ENCODE measurements around the gene RASD2.

Gene RASD2

GRCh38 chr22:35586771-35587170, 46.1 kb downstream of the RASD2 start:
- no peak for DNase-seq (ENCODE audit: low read depth)

- no peak for DNase-seq (ENCODE audit: low read depth)
These were observed 46.8 kb downstream of the RASD2 start for GRCh38 chr22:35587447-35587870.

DNA sequence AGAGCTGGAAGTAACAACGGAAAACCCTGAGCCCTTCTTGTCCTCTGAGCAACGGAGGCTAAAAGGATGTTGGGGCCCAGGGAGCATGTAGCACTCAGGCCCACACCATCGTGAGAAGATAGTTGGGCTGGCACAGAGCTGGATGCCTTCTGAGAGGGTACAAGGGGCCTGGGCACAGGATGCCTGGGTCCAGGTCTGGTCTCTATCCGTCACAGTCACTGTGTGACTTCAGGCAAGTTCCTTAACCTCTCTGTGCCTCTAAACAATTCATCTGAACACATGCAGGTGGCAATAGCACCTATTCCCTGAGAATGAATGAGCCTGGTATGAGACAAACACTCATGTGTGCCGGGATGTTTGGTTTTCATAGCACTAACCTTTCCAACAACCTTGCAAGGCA, 47.3 kb downstream of the RASD2 start:
- DNase-seq (ENCODE audit: low read depth): no peak

DNA sequence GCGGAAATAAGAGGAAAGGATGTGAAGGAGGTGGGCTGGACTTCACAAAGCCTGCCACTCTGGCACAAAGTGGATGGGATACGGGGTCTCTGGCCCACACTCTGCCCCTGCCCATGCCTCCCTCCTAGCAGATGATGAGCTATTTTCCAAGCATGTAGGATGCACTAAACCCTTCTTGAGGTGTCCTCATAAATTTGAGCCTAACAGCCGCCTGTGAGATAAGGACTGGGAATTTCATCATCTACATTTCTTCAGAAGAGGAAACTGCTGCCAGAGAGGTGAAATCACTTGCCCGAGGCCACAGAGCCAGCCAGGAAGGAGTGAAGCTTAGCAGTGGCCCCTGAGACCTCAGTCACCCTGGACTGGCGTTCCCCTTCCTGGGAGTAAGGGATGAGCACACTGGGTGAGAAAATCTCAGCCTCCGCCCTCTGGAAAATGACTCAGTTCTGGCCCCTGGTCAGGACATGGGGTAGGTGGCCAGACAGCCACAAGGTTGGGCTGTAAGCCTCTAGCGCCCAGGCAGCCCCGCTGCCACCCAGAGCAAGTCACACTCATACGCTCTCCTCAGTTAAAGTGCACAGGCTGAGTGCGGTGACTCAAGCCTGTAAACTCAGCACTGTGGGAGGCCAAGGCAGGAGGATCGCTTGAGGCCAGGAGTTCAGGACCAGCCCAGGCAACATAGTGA, 48.6 kb downstream of the RASD2 start:
- DNase-seq (ENCODE audit: low read depth): no peak

GRCh38 chr22:35589756-35590093, 49.1 kb downstream of the RASD2 start:
- no peak for DNase-seq (ENCODE audit: low read depth)

DNA sequence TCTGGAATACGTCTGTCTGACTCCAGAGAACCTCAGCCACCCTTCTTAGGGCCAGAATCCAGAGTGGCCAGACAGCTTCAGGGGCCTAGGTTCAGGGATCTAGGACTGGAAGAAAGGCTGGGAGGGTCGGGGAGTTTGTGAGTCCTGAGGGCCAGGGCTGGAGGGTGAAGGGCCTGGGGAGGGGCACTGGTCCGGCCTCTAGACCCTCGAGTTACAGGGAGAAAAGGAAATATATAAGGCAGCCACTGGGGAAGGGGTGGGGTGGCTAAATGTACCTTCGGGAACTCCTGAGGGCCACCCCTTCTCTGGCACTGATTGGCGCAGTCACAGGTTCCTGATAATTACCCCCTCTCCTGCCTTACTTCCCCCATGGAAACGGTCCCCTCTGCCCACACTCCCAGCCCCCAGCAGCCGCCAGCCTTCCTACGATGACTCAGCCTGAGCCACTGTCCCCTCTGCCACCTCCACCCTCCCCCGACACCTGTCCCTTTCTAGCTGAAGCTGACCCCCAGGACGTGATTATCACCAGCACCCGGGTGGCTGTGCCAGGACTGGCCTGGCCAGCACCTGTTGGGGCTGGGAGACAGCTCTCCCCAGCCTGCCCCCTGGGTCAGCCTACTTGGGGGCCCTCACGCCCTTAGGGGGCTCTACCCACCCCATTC, 50.1 kb downstream of the RASD2 start:
- no peak for DNase-seq (ENCODE audit: low read depth)

DNA sequence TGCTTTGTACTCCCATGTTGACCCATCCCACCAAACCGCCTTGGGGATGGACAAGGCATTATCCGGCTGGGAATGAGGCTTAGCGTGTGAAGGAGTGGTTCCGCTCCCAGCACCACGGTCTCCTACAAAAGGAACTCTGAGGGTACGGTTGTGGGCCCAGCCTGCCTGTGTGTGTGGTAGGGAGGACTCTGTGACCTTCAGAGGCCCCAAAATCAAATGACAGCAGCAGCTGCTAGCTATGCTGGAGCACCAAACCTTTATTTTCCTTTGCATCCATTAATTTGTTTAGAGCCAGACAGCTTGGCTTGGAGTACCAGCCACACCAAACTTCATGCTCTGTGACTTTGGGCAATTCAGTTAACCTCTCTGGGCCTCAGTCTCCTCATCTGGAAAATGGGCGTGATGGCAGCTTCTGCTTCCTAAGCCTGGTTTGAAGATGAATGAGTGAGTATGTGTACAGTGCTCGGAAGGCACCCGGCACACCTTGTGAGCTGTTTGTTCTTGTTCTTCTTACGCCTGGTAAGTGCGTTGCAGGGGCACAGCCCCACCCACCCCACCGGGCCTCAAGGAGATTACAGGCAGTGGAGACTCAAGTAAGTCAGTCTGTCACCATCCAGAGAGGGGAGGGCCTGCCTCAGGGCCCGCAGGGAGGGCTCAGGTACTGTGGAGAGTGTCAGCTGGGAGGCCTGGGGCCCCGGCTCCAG, 51.2 kb downstream of the RASD2 start:
- no peak for DNase-seq (ENCODE audit: low read depth)

DNA sequence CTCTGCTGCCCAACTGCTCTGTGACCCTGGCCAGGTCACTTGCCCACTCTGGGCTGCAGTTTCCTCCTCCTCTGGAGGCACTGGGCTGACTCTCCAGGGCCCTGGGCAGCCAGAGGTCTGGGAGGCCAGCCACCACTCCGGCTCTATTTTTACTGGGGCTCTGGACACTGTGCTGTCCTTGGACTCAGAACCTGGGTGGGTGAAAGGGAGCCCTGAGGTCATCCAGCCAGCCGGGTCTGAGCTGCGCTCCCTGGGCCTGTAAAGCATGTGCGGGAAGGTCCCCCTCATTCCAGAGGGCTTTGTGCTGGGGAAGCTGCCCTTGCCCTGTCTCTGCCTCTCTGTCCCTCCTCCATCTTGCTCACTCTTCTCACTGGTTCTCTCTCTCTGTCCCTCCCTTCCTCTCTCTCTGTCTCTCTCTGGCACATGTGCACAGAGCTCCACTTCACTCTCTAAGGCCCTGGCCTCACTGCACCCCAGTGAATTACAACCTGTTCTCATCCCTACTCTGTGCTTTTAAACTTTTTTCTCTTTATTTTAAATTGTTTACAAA, 51.9 kb downstream of the RASD2 start:
- DNase-seq (ENCODE audit: low read depth): no peak

- no peak for DNase-seq (ENCODE audit: low read depth)
These were observed 52.6 kb downstream of the RASD2 start for GRCh38 chr22:35593071-35593890.

DNA sequence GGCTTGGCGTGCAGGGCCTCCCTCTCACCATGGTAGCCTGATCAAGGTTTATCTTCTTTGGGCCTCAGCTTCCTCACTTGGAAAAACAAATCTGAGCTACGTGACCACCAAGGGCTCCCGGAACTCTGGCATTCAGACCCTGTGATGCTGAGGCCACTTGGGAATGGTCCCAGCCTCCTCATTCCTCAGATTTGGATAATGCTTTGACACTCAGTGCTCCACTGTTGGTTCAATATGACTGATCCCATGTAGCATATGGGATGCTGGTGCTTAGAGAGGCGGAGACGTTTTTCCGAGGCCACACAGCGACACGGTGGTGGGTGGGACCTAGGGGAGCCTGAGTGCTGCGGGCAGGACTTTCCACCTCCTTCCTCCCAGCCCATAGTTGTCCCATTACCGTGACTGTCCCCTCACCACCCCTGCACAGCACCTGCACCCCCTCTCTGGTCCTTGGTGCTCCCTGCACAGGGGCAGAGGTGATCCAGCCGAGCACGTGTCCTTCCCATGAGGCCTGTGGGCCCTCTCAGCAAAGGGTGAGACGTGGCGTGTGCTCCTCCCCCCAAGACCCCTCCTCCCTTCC, 53.4 kb downstream of the RASD2 start:
- no peak for DNase-seq (ENCODE audit: low read depth)

DNA sequence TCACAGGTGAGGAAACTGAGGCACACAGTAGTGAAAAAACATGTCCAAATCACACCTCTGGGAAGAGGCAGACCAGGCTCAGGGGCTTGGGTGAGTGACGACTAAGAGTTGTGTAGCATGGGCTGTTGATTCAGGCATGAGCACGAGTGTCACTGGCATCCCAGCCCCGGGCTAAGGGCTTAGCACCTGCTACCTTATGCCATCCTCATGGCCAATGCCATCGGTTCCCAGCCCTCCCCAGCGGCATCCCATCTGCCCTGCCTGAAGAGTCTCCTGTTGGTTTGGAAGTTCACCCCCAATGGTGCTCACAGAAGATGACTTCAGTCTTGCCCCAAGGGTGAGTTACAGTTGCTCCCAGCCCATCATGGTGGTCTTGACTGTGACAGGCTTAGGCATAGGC, 54.1 kb downstream of the RASD2 start:
- DNase-seq (ENCODE audit: low read depth): no peak

- no peak for DNase-seq (ENCODE audit: low read depth)
These were observed 56.2 kb downstream of the RASD2 start for GRCh38 chr22:35596821-35597220.

DNA sequence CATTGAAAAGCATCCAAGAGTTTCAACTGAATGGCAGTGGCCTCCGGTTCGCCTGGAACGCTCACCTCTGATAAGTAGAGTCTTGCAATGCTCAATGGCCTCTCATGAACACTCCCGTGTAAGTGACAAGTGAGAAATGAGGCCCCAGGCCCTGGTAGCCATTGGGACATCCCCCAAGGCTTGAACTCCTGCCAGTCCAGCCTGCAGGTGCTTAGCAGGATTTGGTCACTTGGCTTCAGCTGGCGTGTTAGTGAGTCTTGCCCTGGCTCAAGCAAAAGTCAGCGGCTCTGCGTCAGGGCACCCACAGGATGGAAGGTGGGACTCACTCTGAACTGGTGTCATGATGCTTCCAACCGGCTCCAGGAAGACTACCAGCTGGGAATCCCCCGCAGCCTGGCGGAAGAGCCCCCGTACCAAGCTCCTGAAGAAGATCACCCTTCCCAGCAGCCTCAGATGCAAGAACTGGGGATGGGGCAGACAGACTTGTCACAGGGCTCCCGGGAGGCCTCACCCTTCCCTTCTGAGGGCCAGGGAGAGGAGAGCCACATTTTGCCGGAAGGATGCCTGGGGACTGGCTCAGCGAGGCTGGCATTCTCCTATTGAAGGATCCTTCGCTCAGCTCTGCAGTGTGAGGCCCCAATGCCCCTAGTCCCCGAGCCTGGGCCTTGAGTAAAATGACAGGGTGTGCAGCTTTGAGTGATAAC, 57.2 kb downstream of the RASD2 start:
- no peak for DNase-seq (ENCODE audit: low read depth)

GRCh38 chr22:35598396-35598710, 57.7 kb downstream of the RASD2 start:
- DNase-seq (ENCODE audit: low read depth): no peak

DNA sequence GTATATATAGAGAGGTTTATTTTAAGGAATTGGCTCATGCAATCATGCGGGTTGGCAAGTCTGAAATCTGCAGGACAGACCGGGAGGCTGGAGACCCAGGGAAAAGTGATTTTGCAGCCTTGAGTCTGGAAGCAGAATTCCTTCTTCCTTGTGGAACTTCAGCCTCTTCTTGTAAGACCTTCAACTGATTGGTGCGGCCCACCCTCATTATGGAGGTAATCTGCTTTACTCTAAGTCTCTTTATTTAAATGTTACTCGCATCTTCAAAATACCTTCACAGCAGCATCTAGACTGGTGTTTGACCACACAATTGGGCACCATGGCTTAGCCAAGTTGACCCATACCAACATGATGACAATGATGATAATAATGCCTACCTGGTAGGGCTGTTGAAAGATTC, 58.7 kb downstream of the RASD2 start:
- DNase-seq (ENCODE audit: low read depth): no peak

DNA sequence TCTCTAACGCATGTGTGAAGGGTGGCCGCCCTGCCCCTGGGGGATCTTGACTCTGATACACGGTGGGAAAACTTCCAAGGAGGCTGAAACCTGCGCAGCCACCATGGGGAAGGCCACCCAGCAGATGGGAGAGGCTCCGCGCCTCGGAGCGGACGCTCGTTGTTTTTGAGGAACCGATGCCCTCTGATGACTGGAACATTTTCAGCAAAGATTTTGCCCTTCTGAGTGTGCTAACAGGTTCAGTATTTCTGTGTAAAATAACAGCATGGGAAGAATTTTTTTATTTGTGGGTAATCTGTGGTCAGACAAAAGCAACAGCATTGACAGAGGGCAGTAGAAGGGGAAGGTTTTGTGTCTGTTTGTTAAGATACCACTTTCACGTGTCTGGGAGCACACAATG, 59.8 kb downstream of the RASD2 start:
- DNase-seq (ENCODE audit: low read depth): no peak

DNA sequence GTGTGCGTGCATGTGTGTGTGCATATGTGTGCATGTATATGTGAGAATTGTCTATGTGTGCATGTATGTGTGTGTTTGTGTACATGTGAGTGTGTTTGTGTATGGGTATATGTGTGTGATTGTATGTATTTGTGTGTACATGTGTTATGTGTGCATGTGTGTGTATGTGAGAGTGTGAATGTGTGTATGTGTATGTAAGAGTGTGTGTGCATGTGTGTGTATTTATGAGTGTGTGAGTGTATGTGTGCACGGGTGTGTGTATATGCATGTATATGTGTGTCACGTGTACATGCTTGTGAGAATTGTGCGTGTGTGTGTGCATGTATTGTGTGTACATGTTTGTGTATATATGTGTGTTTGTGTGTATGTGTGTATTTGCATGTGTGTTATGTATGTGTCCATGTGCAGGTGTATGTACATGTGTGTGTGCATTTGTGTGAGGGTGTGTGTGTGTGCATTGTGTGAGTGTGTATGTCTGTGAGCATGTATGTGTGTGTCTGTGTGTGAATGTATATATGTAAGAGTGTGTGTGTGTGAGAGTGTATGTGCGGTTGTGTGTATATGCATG, 60.5 kb downstream of the RASD2 start:
- no peak for DNase-seq (ENCODE audit: low read depth)

DNA sequence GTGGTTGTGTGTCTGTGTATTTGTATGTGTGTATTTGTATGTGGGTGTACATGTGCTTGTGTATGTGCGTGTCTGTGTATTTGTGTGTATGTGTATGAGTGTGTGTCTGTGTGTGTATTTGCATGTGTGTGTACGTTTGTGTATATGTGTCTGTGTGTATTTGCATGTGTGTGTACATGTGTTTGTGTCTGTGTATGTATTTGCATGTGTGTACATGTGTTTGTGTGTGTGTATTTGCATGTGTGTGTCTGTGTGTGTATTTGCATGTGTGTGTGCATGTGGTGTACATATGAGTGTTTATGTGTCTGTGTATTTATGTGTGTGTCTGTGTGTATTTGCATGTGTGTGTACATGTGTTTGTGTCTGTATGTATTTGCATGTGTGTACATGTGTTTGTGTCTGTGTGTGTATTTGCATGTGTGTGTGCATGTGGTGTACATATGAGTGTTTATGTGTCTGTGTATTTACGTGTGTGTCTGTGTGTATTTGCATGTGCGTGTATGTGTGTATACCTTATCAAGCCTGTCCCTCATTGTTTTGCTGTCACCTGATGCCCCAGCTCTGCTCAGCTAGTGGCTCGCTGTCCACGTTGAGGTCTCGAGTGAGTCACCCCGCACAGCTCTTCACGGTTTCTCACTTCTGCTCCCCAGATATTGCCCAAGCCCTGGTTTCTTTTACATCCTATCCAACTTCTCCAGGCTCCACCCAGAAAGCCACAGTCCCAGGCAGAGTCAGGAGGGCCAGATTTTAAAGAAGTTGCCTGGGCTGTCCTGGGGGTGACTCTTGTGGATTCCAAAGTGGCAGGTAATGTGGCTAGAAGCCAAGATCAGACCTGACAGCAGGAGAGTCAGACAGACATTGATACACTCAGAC, 61.3 kb downstream of the RASD2 start:
- DNase-seq (ENCODE audit: low read depth): no peak
